D721Med (cell line): ENCODE measurements around the gene AMN.
"Not testable (repeated sequence)": the region's sequence is repeated elsewhere in the genome, so short reads cannot be mapped to it uniquely, and the experiment has no call there.

Experiments
- DNase-seq: peaks from one replicate; pipeline ENCODE4 v3.0.0; 2011; ENCODE audit warnings: low spot score; ENCODE audit not compliant: insufficient read length
- FAIRE-seq: peaks from 2 replicates; lab custom pipeline; 2011; peaks lifted over from hg19 to GRCh38; lab: Jason Lieb, UNC
- TF ChIP-seq, protein P1 (sequence below): IDR thresholded peaks from 2 replicates; pipeline ENCODE4 v1.5.1; 2012; ENCODE audit warnings: mild to moderate bottlenecking, control low read depth; ENCODE audit not compliant: insufficient read depth; ENCODE audit errors: missing control alignments

Gene AMN

DNA sequence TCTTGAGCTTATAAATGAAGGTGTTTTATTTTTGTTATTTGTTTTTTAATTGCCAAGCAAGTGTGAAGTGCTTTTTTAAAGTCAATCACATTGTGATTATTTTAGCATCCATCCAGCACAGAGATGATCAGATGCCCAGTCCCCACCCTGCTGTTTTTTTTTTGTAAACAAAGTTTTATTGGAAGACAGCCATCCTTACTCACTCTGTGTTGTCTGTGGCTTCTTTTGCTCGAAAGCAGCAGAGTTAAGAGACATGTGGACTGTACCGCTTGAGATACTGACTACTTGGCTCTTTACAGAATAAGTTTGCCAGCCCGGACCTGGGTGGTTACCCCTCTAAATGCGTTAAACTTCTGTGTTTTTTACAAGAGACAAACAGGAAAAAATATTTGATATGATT lies 30.9 kb upstream of the AMN start:
- TF ChIP-seq, protein P1, sequence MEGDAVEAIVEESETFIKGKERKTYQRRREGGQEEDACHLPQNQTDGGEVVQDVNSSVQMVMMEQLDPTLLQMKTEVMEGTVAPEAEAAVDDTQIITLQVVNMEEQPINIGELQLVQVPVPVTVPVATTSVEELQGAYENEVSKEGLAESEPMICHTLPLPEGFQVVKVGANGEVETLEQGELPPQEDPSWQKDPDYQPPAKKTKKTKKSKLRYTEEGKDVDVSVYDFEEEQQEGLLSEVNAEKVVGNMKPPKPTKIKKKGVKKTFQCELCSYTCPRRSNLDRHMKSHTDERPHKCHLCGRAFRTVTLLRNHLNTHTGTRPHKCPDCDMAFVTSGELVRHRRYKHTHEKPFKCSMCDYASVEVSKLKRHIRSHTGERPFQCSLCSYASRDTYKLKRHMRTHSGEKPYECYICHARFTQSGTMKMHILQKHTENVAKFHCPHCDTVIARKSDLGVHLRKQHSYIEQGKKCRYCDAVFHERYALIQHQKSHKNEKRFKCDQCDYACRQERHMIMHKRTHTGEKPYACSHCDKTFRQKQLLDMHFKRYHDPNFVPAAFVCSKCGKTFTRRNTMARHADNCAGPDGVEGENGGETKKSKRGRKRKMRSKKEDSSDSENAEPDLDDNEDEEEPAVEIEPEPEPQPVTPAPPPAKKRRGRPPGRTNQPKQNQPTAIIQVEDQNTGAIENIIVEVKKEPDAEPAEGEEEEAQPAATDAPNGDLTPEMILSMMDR: no peak
- DNase-seq: no peak
- FAIRE-seq: no peak

DNA sequence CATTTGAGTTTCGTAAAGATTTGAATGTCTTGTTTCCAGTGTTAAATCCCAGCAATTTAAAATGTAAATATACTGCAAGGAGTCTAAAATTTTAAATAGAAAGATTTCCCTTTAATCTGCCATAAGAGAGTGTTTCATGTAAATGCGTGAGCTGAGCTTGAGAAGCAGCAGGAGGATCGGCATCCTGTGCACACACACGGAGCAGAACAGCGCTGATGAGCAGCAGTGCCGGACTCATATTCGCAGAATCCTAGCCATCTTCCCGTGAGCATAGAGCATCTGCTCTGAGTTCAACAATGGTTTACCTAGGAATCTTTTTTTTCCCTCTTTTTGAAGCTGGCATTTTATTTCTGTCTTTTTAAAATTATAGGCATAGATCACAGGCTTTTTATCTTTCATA lies 29.8 kb upstream of the AMN start:
- TF ChIP-seq, protein P1: no peak
- no peak for FAIRE-seq
- DNase-seq: no peak

DNA sequence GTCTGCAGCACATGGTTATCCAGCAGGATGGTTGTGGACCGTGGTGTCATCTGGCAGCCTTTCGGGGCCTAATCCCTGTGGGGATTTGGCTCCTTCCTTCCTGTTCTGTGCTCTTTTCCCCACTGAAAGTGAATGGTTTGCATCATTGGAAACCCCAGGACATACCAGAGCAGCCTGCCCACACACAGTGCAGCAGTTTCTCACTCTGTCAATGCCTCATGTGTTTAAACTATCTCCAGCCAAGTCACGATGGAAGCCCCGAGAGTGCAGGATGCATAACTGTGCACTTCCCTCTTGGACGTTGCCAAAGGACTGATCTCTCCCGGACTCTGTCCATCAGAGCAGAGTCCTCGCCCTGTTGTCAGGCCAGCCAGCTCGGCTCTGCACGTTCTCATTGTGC lies 29.0 kb upstream of the AMN start:
- DNase-seq (no peak), FAIRE-seq (no peak)

DNA sequence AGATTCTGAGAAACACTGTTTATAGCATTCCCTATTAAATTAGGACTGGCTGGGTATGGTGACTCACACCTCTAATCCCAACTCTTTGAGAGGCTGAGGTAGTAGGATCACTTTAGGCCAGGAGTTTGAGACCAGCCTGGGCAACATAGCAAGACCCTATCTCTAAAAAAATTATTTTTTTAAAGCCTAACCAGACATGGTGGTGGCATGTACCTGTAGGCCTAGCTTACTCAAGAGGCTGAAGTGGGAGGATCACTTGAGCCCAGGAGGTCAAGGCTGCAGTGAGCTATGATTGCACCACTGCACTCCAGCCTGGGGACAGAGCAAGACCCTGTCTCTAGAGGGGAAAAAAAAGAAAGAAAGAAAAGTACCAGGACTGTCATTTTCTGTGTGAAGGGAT lies 25.7 kb upstream of the AMN start:
- not testable (repeated sequence) for DNase-seq, FAIRE-seq

More for the DNA sequence above, 29.0 kb upstream of the AMN start:
- TF ChIP-seq, protein P1: no peak

DNA sequence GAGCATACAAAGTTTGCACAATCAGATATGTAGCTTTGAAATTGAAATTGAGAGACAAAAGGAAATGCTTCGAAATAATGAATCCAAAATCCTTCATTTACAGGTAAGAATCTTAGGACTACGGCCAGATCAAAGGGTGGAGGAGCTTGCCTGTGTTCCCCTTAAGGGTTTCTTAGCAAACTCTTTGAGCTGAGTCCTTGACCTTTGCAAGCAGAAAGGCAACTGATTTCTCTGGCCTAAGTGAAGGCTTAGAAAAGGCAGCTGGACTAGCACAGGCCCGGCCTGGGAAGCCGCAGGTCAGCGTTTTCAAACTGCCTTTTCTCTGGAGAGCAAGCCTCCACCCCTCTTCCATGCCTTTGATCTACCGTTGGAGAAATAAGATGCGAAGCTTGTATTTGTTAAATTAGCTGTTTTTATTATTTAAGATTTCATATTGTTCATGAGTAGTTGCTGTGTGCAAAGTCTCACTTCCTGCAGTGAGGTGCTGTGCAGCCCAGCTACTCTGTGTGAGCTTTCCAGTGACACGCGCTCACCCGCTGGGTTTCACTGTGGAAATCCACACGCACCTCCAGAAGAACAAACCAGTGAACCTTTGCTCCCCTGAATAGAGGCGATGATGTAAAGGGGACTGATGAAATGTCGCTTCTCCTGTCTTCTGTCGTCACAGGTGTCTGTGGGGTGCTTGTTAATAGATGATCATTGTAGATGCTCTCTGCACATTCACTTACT lies 25.0 kb upstream of the AMN start:
- DNase-seq: no peak
- TF ChIP-seq, protein P1: no peak
- no peak for FAIRE-seq

DNA sequence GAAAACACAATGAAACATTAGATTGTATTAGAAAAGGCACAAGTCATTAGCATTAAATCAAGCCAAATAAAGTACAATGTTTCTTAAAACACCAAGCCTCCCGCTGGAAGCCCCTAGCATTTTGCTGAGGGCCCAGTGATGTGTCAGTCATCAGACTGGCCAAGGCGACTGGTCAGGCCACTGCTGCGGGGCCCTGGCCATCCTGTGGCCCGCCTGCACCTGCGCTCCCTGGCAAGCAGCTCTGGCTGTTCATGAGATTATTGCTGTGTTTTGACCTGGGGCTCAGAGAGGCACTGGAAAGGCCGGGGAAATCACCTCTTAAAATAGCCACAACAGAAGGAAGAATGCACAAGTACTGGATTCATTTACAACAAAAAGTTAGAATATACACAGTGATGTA lies 24.2 kb upstream of the AMN start:
- FAIRE-seq: no peak
- TF ChIP-seq, protein P1: no peak
- no peak for DNase-seq

DNA sequence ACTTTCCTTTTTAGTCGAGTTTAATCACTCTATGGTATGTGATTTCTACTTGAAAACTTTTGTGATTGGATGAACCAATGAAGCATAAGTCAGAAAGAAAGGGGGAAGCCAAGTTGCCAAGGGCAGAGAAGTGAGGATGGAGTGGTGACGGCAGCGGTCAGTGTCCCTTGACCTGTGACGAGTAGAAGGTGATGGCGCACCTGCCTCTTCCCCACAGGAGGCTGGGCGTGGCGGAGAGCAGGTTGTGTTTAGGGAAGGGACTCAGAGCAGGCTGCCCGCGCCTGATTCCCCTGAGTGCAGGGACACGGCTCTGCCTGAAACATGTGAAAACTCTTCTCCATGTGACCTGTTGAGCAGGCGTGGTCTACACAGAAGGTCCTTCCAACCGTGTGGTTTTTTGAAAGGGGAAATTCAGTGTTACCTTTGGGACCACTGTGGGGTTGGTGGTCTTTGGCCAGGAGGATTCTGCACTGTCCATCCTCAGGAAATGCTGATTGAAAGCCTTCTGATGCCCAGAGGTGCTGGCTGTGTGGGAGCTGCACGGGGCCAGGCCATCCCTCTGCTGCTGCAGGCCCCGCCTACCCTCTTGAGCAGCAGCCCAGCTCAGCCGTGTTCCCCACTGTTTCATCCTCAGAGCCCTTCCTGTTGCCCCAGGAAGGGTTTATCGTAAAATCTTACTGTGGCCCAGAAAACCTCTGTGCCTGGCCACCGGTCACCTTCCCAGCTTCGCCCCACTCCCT lies 23.5 kb upstream of the AMN start:
- FAIRE-seq (no peak), DNase-seq (no peak)
- TF ChIP-seq, protein P1: no peak
